Measurements from ENCODE around the gene ATP11A. TPM values are rescaled to one million over a fixed set of nuclear protein-coding genes. Genes with fewer than 3 reads are reported as not detected.

ATP11A gene
- total RNA-seq, 1 experiment from 2014 or later: 2.5 TPM

- H3K27me3 ChIP-seq: peaks cover 42% of the 10 kb centered on the region
- no peak for DNase-seq
- H3K9me3 ChIP-seq: no peaks in the 10 kb centered on the region
- H3K36me3 ChIP-seq: no peaks in the 10 kb centered on the region
- no peak overlapping the region for H3K4me3 ChIP-seq
Measured at GRCh38 chr13:112911883-112912282, 222.0 kb downstream of the ATP11A start.

- H3K36me3 ChIP-seq: no peaks in the 10 kb centered on the region
- H3K9me3 ChIP-seq: no peaks in the 10 kb centered on the region
- H3K27me3 ChIP-seq: peaks cover 36% of the 10 kb centered on the region
- no peak overlapping the region for H3K4me3 ChIP-seq
- DNase-seq: no peak
Measured at GRCh38 chr13:112912726-112913440, 223.0 kb downstream of the ATP11A start.

GRCh38 chr13:112916296-112916695 is 226.5 kb downstream of the ATP11A start:
- Histone ChIP-seq H3K27me3 (peaks cover 9% of the 10 kb centered on the region), H3K36me3 (no peaks in the 10 kb centered on the region), H3K4me3 (no peak overlapping the region), H3K9me3 (no peaks in the 10 kb centered on the region)
- DNase-seq: no peak

- H3K27me3 ChIP-seq: peaks cover 9% of the 10 kb centered on the region
- no peaks in the 10 kb centered on the region for H3K36me3 ChIP-seq
- DNase-seq: no peak
- no peaks in the 10 kb centered on the region for H3K9me3 ChIP-seq
- H3K4me3 ChIP-seq: no peak overlapping the region
Measured at GRCh38 chr13:112917056-112917664, 227.3 kb downstream of the ATP11A start.

- H3K4me3 ChIP-seq: no peak overlapping the region
- no peaks in the 10 kb centered on the region for H3K36me3 ChIP-seq
- H3K9me3 ChIP-seq: no peaks in the 10 kb centered on the region
- DNase-seq: no peak
- peaks cover 10% of the 10 kb centered on the region for H3K27me3 ChIP-seq
Measured at GRCh38 chr13:112917737-112918136, 227.9 kb downstream of the ATP11A start.

- Histone ChIP-seq H3K27me3 (peaks cover 12% of the 10 kb centered on the region), H3K4me3 (no peak overlapping the region), H3K36me3 (no peaks in the 10 kb centered on the region), H3K9me3 (no peaks in the 10 kb centered on the region)
- DNase-seq: no peak
Measured at GRCh38 chr13:112918266-112918665, 228.4 kb downstream of the ATP11A start.

- no peak for DNase-seq
- Histone ChIP-seq H3K4me3 (no peak overlapping the region), H3K9me3 (no peaks in the 10 kb centered on the region), H3K36me3 (no peaks in the 10 kb centered on the region), H3K27me3 (peaks cover 14% of the 10 kb centered on the region)
Measured at GRCh38 chr13:112918746-112919145, 228.9 kb downstream of the ATP11A start.

GRCh38 chr13:112923962-112924361 is 234.1 kb downstream of the ATP11A start:
- H3K9me3 ChIP-seq: peaks cover 5% of the 10 kb centered on the region
- H3K36me3 ChIP-seq: no peaks in the 10 kb centered on the region
- DNase-seq: no peak
- peaks cover 10% of the 10 kb centered on the region for H3K27me3 ChIP-seq
- no peak overlapping the region for H3K4me3 ChIP-seq

GRCh38 chr13:112924365-112924764 is 234.5 kb downstream of the ATP11A start:
- DNase-seq: no peak
- Histone ChIP-seq H3K27me3 (peaks cover 14% of the 10 kb centered on the region), H3K36me3 (no peaks in the 10 kb centered on the region), H3K9me3 (peaks cover 5% of the 10 kb centered on the region), H3K4me3 (no peak overlapping the region)

GRCh38 chr13:112926003-112926402 is 236.2 kb downstream of the ATP11A start:
- H3K9me3 ChIP-seq: peaks cover 5% of the 10 kb centered on the region
- H3K27me3 ChIP-seq: peaks cover 22% of the 10 kb centered on the region
- DNase-seq: no peak
- H3K36me3 ChIP-seq: no peaks in the 10 kb centered on the region
- no peak overlapping the region for H3K4me3 ChIP-seq

GRCh38 chr13:112926993-112927392 is 237.2 kb downstream of the ATP11A start:
- DNase-seq: no peak
- no peak overlapping the region for H3K4me3 ChIP-seq
- H3K27me3 ChIP-seq: peaks cover 25% of the 10 kb centered on the region
- H3K36me3 ChIP-seq: no peaks in the 10 kb centered on the region
- H3K9me3 ChIP-seq: peaks cover 5% of the 10 kb centered on the region

- H3K4me3 ChIP-seq: no peak overlapping the region
- peaks cover 5% of the 10 kb centered on the region for H3K9me3 ChIP-seq
- peaks cover 22% of the 10 kb centered on the region for H3K27me3 ChIP-seq
- H3K36me3 ChIP-seq: no peaks in the 10 kb centered on the region
- DNase-seq: no peak
Measured at GRCh38 chr13:112928020-112928971, 238.5 kb downstream of the ATP11A start.

GRCh38 chr13:112928972-112929782 is 239.3 kb downstream of the ATP11A start:
- Histone ChIP-seq H3K36me3 (no peaks in the 10 kb centered on the region), H3K9me3 (peaks cover 5% of the 10 kb centered on the region), H3K4me3 (no peak overlapping the region), H3K27me3 (peaks cover 19% of the 10 kb centered on the region)
- no peak for DNase-seq

GRCh38 chr13:112929783-112930055 is 239.9 kb downstream of the ATP11A start:
- no peak overlapping the region for H3K4me3 ChIP-seq
- DNase-seq: no peak
- no peaks in the 10 kb centered on the region for H3K36me3 ChIP-seq
- peaks cover 5% of the 10 kb centered on the region for H3K9me3 ChIP-seq
- peaks cover 19% of the 10 kb centered on the region for H3K27me3 ChIP-seq

- no peak overlapping the region for H3K4me3 ChIP-seq
- H3K36me3 ChIP-seq: no peaks in the 10 kb centered on the region
- H3K27me3 ChIP-seq: peaks cover 19% of the 10 kb centered on the region
- H3K9me3 ChIP-seq: peaks cover 5% of the 10 kb centered on the region
- no peak for DNase-seq
Measured at GRCh38 chr13:112930192-112930591, 240.4 kb downstream of the ATP11A start.

GRCh38 chr13:112931028-112931934 is 241.4 kb downstream of the ATP11A start:
- peak; percentile 28 for DNase-seq
- Histone ChIP-seq H3K27me3 (peaks cover 19% of the 10 kb centered on the region), H3K4me3 (no peak overlapping the region), H3K36me3 (no peaks in the 10 kb centered on the region), H3K9me3 (peaks cover 5% of the 10 kb centered on the region)
